GM18505 (cell line): ENCODE data around the gene AMOTL1.
"Not testable (repeated sequence)": the region's sequence is repeated elsewhere in the genome, so short reads cannot be mapped to it uniquely, and the experiment has no call there.

Experiments used
- ATAC-seq: cut with Tn5 transposase; IDR thresholded peaks from one replicate; pipeline ENCODE4 v1.9.1; 2021; ENCODE audit not compliant: unreplicated experiment
- POLR2A ChIP-seq: IDR thresholded peaks from 4 replicates; pipeline ENCODE4 v1.6.1; 2011; ENCODE audit warnings: borderline replicate concordance; ENCODE audit not compliant: insufficient read depth, insufficient read length; ENCODE audit errors: extremely low read depth

Gene AMOTL1

DNA sequence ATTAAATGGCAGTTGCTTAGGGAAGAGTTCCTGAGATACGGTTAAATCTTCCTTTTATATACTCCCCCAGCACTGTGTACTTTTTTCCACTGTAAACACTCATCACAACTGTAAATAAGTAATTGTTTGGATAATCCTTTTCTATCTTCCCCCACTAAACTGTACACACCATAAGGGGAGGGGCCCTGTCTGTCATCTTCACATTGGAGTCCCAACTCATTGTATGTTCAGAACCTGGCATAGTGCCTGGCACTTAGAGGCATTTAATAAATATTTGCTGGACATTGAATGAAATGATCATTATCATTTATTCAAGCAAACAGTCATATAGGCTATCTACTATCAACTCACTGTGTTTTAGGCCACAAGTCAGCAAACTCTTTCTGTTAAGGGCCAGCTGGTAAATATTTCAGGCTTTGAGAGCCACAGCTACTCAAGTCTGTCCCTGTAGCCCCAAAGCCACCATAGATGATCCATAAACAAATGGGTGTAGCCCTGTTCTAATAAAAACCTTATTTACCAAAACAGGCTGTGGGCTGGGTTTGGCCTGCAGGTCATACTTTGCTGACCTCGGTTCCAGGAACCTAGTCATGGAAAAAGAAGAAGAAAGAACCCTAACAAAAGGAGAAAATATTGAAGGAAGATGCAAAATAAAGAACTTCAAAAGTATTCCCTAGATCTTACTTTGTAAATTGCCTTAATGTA, 70.0 kb downstream of the AMOTL1 start:
- TF ChIP-seq POLR2A = no peak
- ATAC-seq = no peak

DNA sequence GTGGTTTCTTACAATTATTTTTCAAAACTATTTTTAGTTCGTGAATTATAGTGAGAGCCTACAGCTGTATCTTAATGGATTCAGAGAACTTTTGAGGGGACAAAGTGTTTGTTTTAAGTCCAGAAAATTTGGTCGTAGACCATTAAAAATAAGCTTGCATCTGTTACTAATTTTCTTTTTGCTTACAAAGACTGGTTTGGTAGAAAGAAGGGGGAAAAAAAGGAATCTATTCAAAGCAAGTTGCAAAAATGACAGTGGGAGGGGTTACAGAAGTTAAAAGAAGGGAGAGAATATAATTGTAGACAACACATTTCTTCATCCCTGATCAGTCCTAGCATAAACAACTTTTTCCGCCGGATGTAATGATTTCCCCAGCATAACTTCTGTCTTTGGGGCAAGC, 72.1 kb downstream of the AMOTL1 start:
- no peak for TF ChIP-seq POLR2A
- ATAC-seq = no peak

DNA sequence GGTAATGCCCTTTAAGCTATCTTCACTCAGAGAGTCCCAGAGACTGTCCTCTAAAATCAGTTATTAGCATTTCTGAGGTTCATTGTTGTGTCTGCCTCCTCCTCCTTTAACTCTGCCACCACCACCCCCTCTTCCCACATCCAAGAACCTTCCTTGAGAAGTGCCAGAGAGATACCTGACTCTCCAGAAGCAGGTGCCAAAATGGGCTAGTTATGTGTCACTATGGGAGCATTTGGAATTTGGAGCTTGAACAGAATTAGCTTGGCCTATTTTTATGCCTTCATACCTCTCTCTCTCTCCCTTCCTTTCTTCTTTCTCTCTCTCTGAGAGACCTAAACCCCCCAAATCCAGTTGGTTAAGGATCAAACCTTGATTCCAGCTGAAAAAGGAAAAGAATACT, 75.9 kb downstream of the AMOTL1 start:
- no peak for TF ChIP-seq POLR2A

DNA sequence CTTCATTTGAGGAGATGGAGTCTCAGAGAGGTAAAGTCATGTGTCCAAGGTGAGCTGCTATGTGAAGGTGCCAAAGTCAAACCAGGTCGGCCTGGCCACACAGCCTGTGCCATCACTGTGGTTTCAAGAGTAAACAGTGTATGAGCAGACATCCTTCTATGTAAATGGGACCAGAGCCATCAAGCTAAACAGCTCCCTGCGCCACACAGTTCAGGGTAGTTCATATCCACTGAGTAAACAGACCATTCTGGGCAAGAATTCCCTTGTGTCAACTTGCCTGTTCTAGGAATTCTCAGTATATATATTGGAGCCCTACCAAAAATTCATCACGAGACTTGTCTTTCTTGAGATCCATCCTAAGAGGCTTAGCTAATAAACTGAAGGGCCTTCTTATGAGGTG, 77.5 kb downstream of the AMOTL1 start:
- ATAC-seq = no peak
- no peak for TF ChIP-seq POLR2A

More for the DNA sequence above, 75.9 kb downstream of the AMOTL1 start:
- ATAC-seq = no peak

DNA sequence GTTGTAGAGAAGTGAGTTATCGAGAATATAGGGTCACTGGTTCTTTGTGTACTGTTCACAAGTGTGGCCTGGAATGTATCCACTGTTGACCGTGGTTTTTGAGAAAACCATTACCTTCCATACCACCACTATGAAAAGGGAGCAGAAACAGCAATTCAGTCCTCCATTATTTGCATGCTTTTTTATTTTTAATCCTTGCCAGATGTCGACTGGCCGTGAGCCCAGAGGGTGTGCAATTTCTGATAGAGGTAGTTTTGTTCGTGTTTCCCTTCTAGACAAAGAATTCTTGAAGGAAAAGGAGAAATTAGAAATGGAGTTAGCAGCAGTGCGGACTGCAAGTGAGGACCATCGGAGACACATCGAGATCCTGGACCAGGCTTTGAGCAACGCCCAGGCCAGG, 81.7 kb downstream of the AMOTL1 start:
- TF ChIP-seq POLR2A = no peak
- ATAC-seq = no peak

DNA sequence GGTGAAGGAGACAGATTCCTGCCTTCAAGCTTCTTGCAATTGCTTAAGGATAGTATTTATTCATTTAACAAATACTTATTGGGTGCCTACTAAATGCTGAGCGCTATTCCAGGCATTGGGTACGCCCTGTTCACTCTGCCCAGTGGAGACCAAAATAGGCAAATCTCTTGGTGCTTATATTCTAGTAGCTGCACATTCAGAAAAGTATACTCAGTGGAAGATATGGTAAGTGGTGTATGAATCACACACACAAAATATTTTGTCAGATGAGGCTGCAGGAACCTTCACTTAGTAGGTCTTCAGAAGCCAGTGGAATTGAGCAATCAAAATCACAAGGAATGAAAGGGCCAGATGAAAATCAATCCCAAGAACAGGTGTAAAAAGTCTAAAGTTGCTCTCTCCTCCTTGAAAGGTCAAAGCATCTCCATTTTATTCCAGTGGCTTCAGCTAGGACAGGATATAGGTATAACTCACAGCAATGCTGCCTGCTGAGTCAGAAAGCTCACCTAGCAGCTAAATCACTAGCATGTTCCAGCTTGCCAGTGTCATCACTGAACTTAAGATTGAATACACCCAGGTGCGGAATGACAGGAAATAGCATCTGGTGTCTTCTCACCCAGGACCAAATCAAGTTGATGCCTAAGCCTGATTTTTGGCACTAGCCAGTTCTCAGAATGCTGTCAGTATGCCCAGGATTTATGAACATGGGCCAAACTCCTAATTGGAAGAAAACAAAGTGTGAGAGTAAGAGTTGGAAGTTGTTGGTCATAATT, 83.9 kb downstream of the AMOTL1 start:
- no peak for ATAC-seq
- no peak for TF ChIP-seq POLR2A

DNA sequence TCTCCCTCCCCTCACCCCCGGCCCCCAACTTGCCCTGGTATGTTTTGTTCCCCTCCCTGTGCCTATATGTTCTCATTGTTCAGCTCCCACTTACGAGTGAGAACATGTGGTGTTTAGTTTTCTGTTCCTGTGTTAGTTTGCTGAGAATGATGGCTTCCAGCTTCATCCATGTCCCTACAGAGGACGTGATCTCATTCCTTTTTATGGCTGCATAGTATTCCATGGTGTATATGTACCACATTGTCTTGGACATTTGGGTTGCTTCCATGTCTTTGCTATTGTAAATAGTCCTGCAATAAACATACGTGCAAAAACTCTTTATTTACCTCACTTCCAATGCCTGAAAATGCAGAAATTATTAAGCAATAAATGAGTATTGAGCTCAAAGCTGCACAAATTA, 85.1 kb downstream of the AMOTL1 start:
- not testable (repeated sequence) for ATAC-seq

DNA sequence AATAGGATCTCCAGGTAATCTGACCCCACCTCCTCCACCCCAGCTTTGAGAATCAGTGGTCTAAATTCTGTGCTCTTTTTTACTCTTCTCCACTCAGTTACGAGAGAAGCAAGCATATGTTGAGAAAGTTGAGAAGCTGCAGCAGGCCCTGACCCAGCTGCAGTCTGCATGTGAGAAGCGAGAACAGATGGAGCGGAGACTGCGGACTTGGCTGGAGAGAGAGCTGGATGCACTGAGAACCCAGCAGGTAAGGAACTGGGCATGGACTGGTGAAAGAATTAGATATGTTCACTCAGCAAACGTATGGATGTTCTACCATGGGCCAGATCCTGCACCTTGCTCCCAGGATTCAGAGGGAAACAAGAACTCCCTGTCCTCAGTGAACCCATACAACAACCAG, 85.7 kb downstream of the AMOTL1 start:
- TF ChIP-seq POLR2A = no peak
- no peak for ATAC-seq

DNA sequence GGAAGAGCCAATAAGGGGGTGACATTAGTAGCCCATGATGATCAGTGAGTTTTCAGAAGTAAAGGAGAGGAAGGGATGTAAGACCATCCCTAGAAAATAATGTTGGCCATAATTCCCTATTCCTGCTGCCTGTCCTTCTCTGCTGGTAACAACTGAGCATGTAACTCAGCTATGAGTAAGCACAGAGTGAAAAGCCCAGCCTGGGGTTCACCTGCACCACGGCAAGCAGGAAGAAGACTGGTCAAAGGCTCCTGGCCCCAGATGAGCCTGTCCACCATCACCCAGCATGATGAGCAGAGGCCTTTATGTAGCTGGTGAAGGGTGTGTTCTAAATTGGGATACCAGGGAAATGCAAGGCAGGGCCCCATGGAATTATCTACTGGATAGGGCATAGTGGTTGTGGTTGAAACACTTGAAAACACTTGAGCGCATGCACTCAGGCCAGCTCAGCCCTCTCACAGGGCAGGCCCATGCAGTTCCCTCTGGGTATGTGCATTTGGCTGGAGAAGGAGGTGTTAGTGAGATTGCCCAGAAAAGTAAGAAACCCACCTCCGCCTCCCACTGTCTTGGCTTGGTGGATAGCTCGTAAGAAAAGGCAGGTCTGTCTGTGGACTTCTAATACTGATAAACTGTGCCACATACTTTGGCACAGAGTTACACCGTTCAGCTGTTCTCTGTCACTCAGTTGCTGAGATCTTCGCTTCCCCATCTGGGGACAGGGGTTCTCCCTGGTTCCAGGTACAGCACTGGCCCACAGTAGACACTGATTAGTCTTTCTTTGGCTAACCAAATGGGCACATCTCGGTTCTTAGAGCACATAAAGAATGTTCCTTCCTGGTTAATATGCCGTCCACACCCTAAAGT, 86.8 kb downstream of the AMOTL1 start:
- no peak for TF ChIP-seq POLR2A
- no peak for ATAC-seq

DNA sequence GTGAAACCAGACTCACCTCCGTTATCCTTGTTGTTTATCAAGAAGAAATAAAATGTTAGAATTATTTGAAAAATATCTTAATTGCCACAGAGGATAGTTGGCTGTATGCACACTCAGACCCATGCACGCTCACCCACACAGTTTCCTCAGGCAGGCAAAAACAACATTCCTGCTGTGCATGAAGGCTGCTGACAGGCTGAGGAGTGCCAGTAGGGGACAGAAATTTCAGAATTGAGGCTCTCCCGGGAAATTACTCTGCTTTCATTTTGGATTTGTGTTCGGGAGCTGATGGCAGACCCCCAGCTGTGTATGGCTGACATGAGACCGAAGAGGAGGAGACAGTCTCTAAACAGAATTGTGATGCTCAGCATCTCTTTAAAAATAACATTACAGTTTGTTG, 87.5 kb downstream of the AMOTL1 start:
- no peak for ATAC-seq
- no peak for TF ChIP-seq POLR2A

DNA sequence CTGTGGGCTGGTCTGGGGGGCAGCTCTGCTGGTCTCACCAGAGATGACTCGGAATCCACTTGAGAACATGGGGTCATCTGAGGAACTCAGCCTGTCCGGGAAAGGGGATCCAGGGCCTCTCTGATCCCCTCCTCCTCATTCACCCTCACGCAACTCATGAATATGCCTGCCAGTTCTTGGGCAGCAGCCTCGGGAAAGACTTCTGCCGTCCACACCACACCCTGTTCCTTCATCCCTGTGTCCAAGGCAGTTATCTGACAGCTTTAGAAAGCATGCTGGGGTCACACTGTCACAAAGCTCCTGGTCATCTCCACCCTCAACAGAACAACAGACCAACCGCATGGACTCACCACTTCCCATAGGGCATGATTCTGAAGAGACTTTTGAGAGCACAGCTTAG, 88.3 kb downstream of the AMOTL1 start:
- ATAC-seq = no peak
- no peak for TF ChIP-seq POLR2A

DNA sequence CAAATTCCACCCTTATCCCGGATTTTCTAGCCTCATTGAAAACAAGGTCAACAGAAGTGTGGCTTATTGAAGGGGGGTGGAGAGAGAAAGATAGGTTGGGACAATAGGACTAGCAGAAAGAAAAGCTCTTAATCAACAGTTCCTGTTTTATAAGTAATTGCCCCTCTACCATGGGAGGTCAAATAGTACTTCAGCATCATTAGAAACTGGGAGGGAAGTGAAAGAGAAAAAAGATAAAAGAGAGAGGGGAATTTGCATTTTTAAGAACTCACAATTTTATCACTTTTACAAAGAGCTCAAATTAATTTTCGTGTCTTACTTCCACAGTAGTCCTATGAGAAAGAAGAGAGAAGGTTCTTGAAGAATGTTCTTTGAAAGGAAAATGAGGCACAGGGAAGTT, 89.2 kb downstream of the AMOTL1 start:
- no peak for ATAC-seq

DNA sequence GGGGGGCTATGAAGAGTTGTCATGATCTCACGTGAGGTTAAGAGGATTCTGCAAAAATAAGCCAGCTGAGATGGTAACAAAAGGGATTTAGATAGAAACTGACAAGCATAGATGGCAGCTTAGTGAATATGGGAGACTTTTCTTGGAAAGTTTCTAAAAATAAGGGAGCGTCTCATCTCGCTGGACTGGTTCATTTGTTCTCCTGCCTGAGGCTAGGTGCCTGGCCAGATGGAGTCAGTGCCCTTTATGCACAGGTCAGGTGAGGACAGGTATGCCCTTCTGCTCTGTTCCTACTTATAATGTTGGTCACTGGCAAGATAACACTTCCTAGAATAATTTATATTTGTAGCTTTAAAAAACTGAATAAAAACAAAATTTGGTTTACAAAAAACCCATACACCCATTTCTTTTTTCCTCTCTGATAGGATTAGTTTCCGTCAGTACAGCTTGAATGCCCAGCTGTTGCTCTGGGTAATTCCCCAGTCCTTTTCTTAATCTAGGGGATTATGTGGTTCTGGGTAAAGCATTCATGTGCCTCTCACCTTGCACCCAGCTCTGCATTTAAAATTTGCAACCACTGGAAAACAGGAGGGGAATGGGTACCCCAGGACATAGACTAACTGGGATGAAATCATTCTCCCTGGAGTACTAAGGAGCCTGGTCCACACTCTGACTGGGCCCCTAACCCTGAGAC, 90.0 kb downstream of the AMOTL1 start:
- no peak for ATAC-seq
- no peak for TF ChIP-seq POLR2A

More for the DNA sequence above, 89.2 kb downstream of the AMOTL1 start:
- TF ChIP-seq POLR2A = no peak
